Measurements from ENCODE around the gene DTX1. TPM values are rescaled to one million over a fixed set of nuclear protein-coding genes. Genes with fewer than 3 reads are reported as not detected.

DTX1 gene
- total RNA-seq, 1 donor from 2014 or later, result 10.1 TPM

- intact Hi-C loops (cut with DNase I), result no loop called here
- DNase-seq (ENCODE audit: low spot score), result no peak
- no peak for ATAC-seq
These were observed 32.6 kb downstream of the DTX1 start for GRCh38 chr12:113088971-113089756.

- DNase-seq (ENCODE audit: low spot score), result no peak
- ATAC-seq, result no peak
- intact Hi-C loops (cut with DNase I), result no loop called here
These were observed 33.3 kb downstream of the DTX1 start for GRCh38 chr12:113089839-113090238.

- no peak for DNase-seq (ENCODE audit: low spot score)
- intact Hi-C loops (cut with DNase I), result no loop called here
- no peak for ATAC-seq
These were observed 34.2 kb downstream of the DTX1 start for GRCh38 chr12:113090740-113091139.

- ATAC-seq (no peak), DNase-seq (ENCODE audit: low spot score) (no peak)
- intact Hi-C loops (cut with DNase I), result no loop called here
These were observed 35.0 kb downstream of the DTX1 start for GRCh38 chr12:113091506-113091905.

- DNase-seq (ENCODE audit: low spot score), result no peak
- intact Hi-C loops (cut with DNase I), result no loop called here
- ATAC-seq, result peak; percentile 50
These were observed 36.3 kb downstream of the DTX1 start for GRCh38 chr12:113092607-113093408.

GRCh38 chr12:113093409-113094101 lies 37.0 kb downstream of the DTX1 start:
- ATAC-seq (no peak), DNase-seq (ENCODE audit: low spot score) (no peak)
- intact Hi-C loops (cut with DNase I), result no loop called here

GRCh38 chr12:113094738-113095137 lies 38.2 kb downstream of the DTX1 start:
- intact Hi-C loops (cut with DNase I), result no loop called here
- ATAC-seq, result no peak
- DNase-seq (ENCODE audit: low spot score), result no peak

GRCh38 chr12:113095405-113095804 lies 38.9 kb downstream of the DTX1 start:
- DNase-seq (ENCODE audit: low spot score), result no peak
- intact Hi-C loops (cut with DNase I), result no loop called here
- ATAC-seq, result no peak

GRCh38 chr12:113096675-113097461 lies 40.3 kb downstream of the DTX1 start:
- intact Hi-C loops (cut with DNase I), result no loop called here
- DNase-seq (ENCODE audit: low spot score) (no peak), ATAC-seq (no peak)

- ATAC-seq (peak; percentile 84), DNase-seq (ENCODE audit: low spot score) (peak; percentile 72)
- intact Hi-C loops (cut with DNase I), result no loop called here
These were observed 41.3 kb downstream of the DTX1 start for GRCh38 chr12:113097716-113098440.

- ATAC-seq (peak; percentile 91), DNase-seq (ENCODE audit: low spot score) (peak; percentile 87)
- intact Hi-C loops (cut with DNase I), result no loop called here
These were observed 42.0 kb downstream of the DTX1 start for GRCh38 chr12:113098441-113099028.

- intact Hi-C loops (cut with DNase I), result no loop called here
- ATAC-seq, result no peak
- no peak for DNase-seq (ENCODE audit: low spot score)
These were observed 42.8 kb downstream of the DTX1 start for GRCh38 chr12:113099364-113099763.

- DNase-seq (ENCODE audit: low spot score) (no peak), ATAC-seq (no peak)
- intact Hi-C loops (cut with DNase I), result no loop called here
These were observed 43.2 kb downstream of the DTX1 start for GRCh38 chr12:113099764-113100163.

- no peak for ATAC-seq
- no peak for DNase-seq (ENCODE audit: low spot score)
- intact Hi-C loops (cut with DNase I), result no loop called here
These were observed 45.2 kb downstream of the DTX1 start for GRCh38 chr12:113101751-113102150.

GRCh38 chr12:113102811-113103210 lies 46.3 kb downstream of the DTX1 start:
- DNase-seq (ENCODE audit: low spot score) (no peak), ATAC-seq (no peak)
- intact Hi-C loops (cut with DNase I), result no loop called here

GRCh38 chr12:113103756-113104450 lies 47.4 kb downstream of the DTX1 start:
- ATAC-seq, result no peak
- intact Hi-C loops (cut with DNase I), result no loop called here
- DNase-seq (ENCODE audit: low spot score), result no peak

- DNase-seq (ENCODE audit: low spot score), result no peak
- no peak for ATAC-seq
- intact Hi-C loops (cut with DNase I), result no loop called here
These were observed 48.5 kb downstream of the DTX1 start for GRCh38 chr12:113104953-113105510.
